ENCODE measurements around the gene SOWAHA.

Gene SOWAHA

GRCh38 chr5:132812781-132813598, at the start of gene SOWAHA:
TSS of gene SOWAHA (plus strand) at chr5:132813302. CDS start at chr5:132813622, 320 bp downstream.
- DNase-seq = no peak

- DNase-seq = no peak
These were observed 49.1 kb upstream of the SOWAHA start for GRCh38 chr5:132764051-132764450.

GRCh38 chr5:132764671-132765238, 48.3 kb upstream of the SOWAHA start:
- no peak for DNase-seq

GRCh38 chr5:132765311-132766019, 47.6 kb upstream of the SOWAHA start:
- DNase-seq = no peak

DNA sequence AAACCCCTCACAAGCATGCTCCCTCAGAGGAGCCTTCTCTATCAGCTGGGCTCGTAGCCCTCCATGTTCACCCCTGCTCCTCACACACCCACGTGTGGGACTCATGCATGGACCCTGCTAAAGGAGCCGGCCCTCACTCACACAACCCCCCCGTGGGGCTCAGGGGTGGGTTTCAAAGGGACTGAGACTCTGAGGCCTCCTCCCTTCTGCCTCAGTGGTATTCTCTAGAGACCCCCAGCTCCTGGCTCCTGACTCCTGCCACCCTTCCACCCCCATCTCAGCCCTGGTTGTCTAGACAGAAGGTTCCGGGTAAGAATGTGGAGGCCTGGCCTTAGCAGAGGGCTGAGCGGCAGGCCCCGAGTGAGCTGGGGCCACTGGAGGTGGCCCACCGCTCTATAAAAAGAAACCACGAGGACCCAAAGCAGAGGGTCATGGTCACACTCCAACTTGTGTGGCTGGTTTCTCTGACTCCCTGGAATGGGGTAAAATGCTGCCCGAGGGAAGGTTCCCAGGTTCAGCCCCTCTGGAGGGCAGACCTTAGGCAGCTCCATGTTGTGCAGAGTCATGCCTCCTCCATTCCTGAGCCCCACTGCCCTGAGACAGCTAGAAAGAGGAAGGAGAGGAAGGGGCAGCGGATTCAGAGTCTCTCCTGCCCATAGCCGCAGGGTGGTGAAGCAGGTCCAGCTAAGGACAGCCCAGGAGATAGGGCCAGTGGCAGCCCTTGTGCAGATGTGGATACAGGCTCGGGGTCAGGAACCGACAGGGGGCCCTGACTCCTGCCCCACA, 46.9 kb upstream of the SOWAHA start:
- DNase-seq = no peak

DNA sequence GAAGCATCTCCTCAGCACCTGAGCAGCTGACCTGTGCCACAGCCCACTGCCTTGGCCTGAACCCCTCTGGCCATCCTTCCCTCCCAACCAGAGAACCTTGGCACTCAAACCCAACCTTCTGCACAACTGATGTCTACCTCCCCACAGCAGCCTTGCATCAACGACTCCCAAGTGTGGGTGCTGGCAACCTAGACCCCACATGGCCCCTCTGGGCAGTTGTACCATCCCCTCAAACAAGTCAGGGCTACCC, 46.4 kb upstream of the SOWAHA start:
- no peak for DNase-seq

- no peak for DNase-seq
These were observed 46.0 kb upstream of the SOWAHA start for GRCh38 chr5:132767150-132767549.

DNA sequence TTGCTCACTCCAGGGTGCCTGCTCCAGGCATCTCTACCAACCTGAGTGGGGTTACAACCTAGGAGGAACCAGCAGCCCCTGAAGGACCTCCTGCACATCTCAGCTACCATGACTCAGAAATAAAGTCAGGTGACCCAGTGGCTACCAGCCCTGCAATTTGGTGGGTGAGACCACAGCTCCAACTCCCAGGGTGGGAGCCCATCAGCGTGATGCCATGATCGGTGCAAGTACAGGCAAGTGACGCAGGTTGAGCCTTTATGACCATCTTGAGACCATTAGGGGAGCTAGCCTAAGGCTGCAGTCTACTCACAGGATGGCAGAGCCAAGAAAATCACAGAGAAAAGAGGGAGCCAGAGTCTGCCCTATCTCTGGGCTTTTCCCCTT, 44.6 kb upstream of the SOWAHA start:
- DNase-seq = no peak

GRCh38 chr5:132770476-132771159, 42.5 kb upstream of the SOWAHA start:
- DNase-seq = no peak

- no peak for DNase-seq
These were observed 41.6 kb upstream of the SOWAHA start for GRCh38 chr5:132771503-132771998.

DNA sequence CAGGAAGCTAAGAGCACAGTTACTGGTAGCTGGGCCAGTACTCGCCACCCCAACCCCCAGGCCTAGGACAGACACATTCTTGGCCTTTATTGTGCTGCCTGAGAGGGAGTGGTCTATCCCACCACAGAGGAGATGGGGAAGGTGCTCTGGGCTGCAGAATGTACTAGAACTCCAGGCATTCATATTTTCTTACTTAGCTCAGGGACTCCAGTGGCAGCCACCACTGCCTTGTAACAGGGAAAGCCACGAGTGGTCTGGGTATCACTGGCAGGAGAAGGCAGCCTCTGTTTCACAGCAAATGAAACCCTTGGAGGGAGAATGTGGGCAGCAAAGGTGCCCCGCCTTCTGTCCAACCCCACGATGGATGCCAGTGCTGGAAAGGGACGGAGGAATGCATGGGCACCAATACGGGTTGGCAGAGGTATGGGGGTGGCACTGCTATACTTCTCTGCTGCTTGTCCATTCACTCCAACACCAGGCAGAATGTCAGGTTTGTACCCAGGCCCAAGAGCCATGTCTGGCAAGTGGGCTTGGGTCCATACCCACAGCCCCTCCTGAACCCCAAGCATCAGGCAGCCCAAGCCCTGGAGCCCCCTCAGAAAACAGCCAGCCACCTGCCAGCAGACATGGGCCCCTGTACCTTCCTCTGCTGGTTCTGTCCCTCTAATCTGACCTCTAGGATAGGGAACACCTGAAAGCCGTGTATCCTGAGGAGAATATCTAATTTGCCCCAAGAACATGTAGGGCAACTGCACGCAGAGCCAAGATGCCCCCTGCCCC, 40.6 kb upstream of the SOWAHA start:
- no peak for DNase-seq

GRCh38 chr5:132773114-132773513, 40.0 kb upstream of the SOWAHA start:
- DNase-seq = no peak

GRCh38 chr5:132773601-132774355, 39.3 kb upstream of the SOWAHA start:
- no peak for DNase-seq

- no peak for DNase-seq
These were observed 38.7 kb upstream of the SOWAHA start for GRCh38 chr5:132774406-132774805.

GRCh38 chr5:132774896-132775295, 38.2 kb upstream of the SOWAHA start:
- DNase-seq = no peak

DNA sequence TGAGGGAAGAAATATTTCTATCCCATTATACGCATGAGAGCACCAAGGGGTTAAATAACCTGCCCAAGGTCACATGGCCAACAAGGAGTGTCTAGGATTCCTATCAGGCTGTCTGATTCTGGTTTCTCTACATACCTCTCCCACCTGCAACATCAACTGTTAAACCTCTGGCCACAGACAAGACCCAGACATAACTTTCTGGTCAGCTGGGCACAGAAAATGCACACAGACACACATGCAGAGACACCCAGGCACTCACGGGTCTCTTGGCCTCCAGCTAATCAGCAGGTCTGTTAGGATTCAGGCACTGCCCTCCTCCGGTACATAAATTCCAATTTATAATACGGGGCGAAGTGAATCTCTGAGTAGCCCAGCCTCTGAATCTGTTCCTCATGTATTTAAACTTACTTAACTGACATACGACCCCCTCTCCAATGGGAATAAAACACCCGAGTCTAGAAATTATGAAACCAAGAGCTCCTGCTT, 37.6 kb upstream of the SOWAHA start:
- no peak for DNase-seq

- no peak for DNase-seq
These were observed 36.8 kb upstream of the SOWAHA start for GRCh38 chr5:132776131-132776937.

DNA sequence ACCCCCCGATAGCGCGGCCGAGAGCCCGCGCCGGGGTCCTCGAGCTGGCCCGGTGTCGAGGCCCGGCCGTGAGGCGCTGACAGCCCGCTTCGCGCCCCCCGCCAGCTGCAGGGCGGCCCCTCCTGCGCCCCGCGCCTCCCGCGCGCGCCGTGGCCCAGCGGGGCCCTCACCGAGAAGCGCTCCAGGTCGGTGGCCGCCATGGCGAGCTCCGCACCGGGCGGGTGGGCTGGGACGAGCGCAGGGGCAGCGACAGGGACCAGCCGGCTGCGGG, 36.2 kb upstream of the SOWAHA start:
- DNase-seq = no peak

GRCh38 chr5:132777209-132778069, 35.7 kb upstream of the SOWAHA start, which contains the start of gene SEPTIN8:
TSS of gene SEPTIN8 (minus strand) at chr5:132777239. CDS start at chr5:132777137, 102 bp downstream.
- DNase-seq = peak; percentile 26 to 43

Measured in inflammatory macrophage treated with lipopolysaccharide for 1 hour (primary cell).